H1 (cell line): ENCODE results near the gene DKK2. TPM values are rescaled to one million over a fixed set of nuclear protein-coding genes. Genes with fewer than 3 reads are reported as not detected.

Source experiments
- CHD7 ChIP-seq: fragments of 300-600 bp; sonication (generic); IDR thresholded peaks from 2 replicates; pipeline ENCODE4 v1.7.1; 2012; ENCODE audit warnings: low read length, moderate library complexity, mild to moderate bottlenecking, inconsistent platforms; ENCODE audit not compliant: insufficient replicate concordance
- CREB1 ChIP-seq: IDR thresholded peaks from 2 replicates; pipeline ENCODE4 v1.6.1; 2012; ENCODE audit warnings: inconsistent platforms
- CTCF ChIP-seq, 3 experiments: IDR thresholded peaks; 1 replicate in 2 of 3; 2 replicates in 1 of 3; pipeline versions ENCODE4 v1.5.1 to v1.6.1; 2011; ENCODE audit warnings: low read length in 3 of 3, mild to moderate bottlenecking in 3 of 3, inconsistent platforms in 2 of 3, low read depth in 1 of 3, moderate library complexity in 1 of 3; ENCODE audit not compliant: insufficient read depth in 1 of 3; ENCODE audit errors: control extremely low read depth in 1 of 3
- JUND ChIP-seq: IDR thresholded peaks from 2 replicates; pipeline ENCODE4 v1.6.1; 2011; ENCODE audit warnings: mild to moderate bottlenecking, improper control_type of control experiment, low read length
- NRF1 ChIP-seq: IDR thresholded peaks from 2 replicates; pipeline ENCODE4 v1.6.1; 2011; ENCODE audit warnings: mild to moderate bottlenecking, low read depth, low read length, improper control_type of control experiment
- SIN3A ChIP-seq, 2 experiments: IDR thresholded peaks in 1 of 2; conservative IDR thresholded peaks in 1 of 2; 2 replicates each; pipeline ENCODE4 v1.6.1; 2011 to 2012; ENCODE audit warnings: low read length in 2 of 2, improper control_type of control experiment in 1 of 2, low read depth in 1 of 2, mild to moderate bottlenecking in 1 of 2
- YY1 ChIP-seq: IDR thresholded peaks from 2 replicates; pipeline ENCODE4 v1.6.1; 2011; ENCODE audit warnings: low read depth, mild to moderate bottlenecking, low read length
- polyA plus RNA-seq, 7 experiments: library from polyadenylated mRNA; depleted of rRNA in 3 of 7; stranded (reverse) in 5 of 7; unstranded in 2 of 7; fragments of >200 nt in 5 of 7; fragments of 200-250 nt in 2 of 7; gene quantifications; 1 replicate in 5 of 7; 2 replicates in 1 of 7; 4 replicates in 1 of 7; pipeline versions ENCODE4 v1.2.1 to v1.2.3, GENCODE V29; 2011 to 2013; ENCODE audit warnings: missing spikeins in 2 of 7, mixed read lengths in 2 of 7
- total RNA-seq: library from RNA; stranded (reverse); fragmentation: NEBNext Ultra II Directional; extraction: Animal tissue kit (Norgen Biotek cat#: 25700); gene quantifications from 2 replicates; pipeline ENCODE4 v1.2.1, GENCODE V29; 2021

Gene DKK2
- total and polyA plus RNA-seq, 2 of the 8 experiments (the other 6 are each of a cell fraction or from before 2014, with no cell fraction given) = 0.09 to 0.13 TPM

DNA sequence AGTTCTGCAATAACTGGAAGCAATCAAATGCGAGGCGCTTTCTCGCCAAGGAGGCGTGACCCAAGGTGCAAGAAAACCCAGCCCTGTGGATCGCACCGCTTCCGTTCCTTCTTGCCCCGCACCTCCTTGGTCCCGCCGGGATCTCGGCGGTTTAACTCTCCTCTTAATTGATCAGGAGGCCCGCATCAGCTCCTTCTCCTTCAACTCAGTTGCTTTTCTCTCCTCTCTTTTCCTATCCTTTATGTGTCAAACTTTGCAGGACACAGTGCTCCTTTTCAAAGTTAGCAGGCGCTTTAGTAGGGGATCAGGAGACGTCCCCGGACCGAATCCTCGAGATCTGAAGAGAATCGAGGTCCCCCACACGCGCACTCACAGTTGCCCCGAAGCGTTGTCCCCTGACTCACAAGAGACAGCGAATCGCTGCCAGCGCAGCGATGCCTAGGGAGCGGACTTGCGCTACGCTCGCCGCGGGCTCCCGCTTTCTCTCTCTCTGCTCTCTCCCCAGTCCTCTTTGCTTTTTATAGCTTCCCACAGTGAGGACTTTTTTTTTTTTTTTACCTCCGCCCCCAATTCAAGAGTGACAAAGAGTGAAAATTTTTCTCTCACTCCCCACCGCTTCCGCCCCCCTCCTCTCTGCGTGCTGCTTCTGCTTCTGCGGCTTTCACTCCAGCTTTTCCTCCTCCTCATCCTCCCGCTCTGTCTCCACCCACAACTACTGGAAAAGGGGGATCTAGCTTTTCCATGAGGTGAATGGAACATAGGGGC lies at the start of gene DKK2 (continued):
- no peak for TF ChIP-seq CHD7
- no peak for TF ChIP-seq YY1
- TF ChIP-seq CREB1 = no peak
- no peak for TF ChIP-seq NRF1
- no peak for TF ChIP-seq SIN3A (conservative IDR thresholded peaks at IDR 0.05 in 1 of 2, IDR thresholded peaks at IDR 0.05 in 1 of 2; ENCODE audit: low read depth in 1 of 2, low read length in 2 of 2)
- no peak for TF ChIP-seq CTCF (IDR thresholded peaks at IDR 0.05; ENCODE audit: control extremely low read depth in 1 of 3, insufficient read depth in 1 of 3, low read depth in 1 of 3, low read length in 3 of 3)
- TF ChIP-seq JUND = no peak
